Ishikawa (cell line): ENCODE data around the gene DAB1.

Experiments
- CREB1 ChIP-seq: IDR thresholded peaks from 2 replicates; pipeline ENCODE4 v1.6.1; 2012; ENCODE audit warnings: low read depth
- EP300 ChIP-seq: IDR thresholded peaks from 2 replicates; pipeline ENCODE4 v1.6.1; 2012; ENCODE audit warnings: borderline replicate concordance
- FOXM1 ChIP-seq: IDR thresholded peaks from 2 replicates; pipeline ENCODE4 v1.6.1; 2012; ENCODE audit warnings: low read depth, borderline replicate concordance
- MAX ChIP-seq: IDR thresholded peaks from 2 replicates; pipeline ENCODE4 v1.6.1; 2012
- NFIC ChIP-seq: IDR thresholded peaks from 2 replicates; pipeline ENCODE4 v1.6.1; 2012
- RAD21 ChIP-seq: IDR thresholded peaks from 2 replicates; pipeline ENCODE4 v1.6.1; 2012; ENCODE audit warnings: low read depth
- REST ChIP-seq: IDR thresholded peaks from 2 replicates; pipeline ENCODE4 v1.6.1; 2012; ENCODE audit warnings: low read depth, mild to moderate bottlenecking
- TAF1 ChIP-seq: IDR thresholded peaks from 2 replicates; pipeline ENCODE4 v1.6.1; 2012; ENCODE audit warnings: low read depth, mild to moderate bottlenecking
- TCF12 ChIP-seq: IDR thresholded peaks from 2 replicates; pipeline ENCODE4 v1.6.1; 2012; ENCODE audit warnings: low read depth
- TEAD4 ChIP-seq: IDR thresholded peaks from 2 replicates; pipeline ENCODE4 v1.6.1; 2012
- USF1 ChIP-seq: IDR thresholded peaks from 2 replicates; pipeline ENCODE4 v1.6.1; 2012
- YY1 ChIP-seq: IDR thresholded peaks from 2 replicates; pipeline ENCODE4 v1.6.1; 2012; ENCODE audit warnings: low read depth

- TF ChIP-seq CREB1 (no peak), EP300 (no peak), FOXM1 (no peak), TAF1 (no peak), RAD21 (no peak), TCF12 (no peak), TEAD4 (no peak), NFIC (no peak), REST (no peak), MAX (no peak), USF1 (no peak), YY1 (no peak)
Observed at GRCh38 chr1:56993475-56993874, 430.4 kb downstream of the DAB1 start.
